ENCODE results near the gene HGS.

Gene HGS

DNA sequence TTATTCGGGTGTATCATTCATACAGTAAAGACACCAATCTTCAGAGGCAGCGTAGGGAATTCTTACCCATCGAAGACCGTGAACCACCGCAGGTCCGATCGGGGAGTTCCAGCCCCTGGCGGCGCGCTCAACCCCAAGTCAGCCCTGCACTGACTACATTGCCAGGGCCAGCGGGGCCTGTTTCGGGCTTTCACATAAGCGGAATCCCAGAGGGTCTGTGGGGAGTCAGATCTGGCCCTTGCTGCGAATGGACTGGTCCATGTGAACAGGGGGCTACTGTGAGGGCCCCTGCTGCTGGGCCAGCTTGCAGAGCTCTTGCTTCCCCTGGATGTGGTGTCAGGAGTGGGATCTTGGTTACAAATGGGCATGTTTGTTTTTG is 35.1 kb upstream of the HGS start:
- TF ChIP-seq CTCF (IDR thresholded peaks at IDR 0.05; ENCODE audit: insufficient read depth, missing control alignments): no peak
- DNase-seq (ENCODE audit: insufficient read length, low spot score): no peak
- FAIRE-seq: no peak

DNA sequence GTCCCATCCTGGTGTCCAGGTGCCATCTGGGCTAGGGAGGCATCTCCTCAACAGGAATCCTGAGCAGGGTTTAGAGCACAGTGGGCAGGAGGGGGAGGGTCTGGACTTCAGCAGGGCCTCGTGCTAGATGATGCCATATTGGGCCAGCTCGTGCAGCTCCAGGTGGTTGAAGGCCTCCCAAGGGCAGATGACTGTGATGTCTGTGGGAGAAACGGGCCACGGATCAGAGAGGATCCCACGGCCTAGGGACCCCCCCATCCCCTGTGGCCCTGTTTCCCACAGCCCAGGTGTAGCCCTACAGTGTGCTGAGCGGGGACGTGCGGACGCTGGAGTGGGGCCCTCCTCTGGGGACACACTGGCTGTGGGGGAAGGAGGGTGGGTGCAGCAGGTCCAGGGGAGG is 32.9 kb upstream of the HGS start:
- no peak for FAIRE-seq
- DNase-seq (ENCODE audit: insufficient read length, low spot score): no peak
- TF ChIP-seq CTCF (IDR thresholded peaks at IDR 0.05; ENCODE audit: insufficient read depth, missing control alignments): no peak

DNA sequence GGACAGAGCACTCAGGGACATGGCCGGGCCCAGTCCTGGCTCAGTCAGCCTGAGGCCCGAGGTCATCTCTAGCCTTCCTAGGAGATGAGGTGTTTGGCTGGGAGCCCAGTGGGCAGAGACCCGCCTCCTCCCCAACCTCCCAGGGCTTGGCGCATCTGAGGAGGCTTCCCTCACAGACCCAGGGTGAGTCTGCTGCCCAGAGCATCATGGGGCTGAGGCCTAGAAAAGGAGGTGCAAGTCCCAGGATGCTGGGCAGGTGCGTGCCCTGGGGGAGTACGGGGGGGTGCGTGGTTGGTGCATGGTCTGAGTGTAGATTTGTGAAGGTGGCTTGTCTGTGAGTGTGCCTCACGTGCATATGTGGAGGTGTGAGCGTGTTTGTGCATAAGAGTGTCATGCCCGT is 32.1 kb upstream of the HGS start:
- no peak for DNase-seq (ENCODE audit: insufficient read length, low spot score)
- TF ChIP-seq CTCF (IDR thresholded peaks at IDR 0.05; ENCODE audit: insufficient read depth, missing control alignments): no peak
- FAIRE-seq: no peak

- DNase-seq (ENCODE audit: insufficient read length, low spot score) (no peak), FAIRE-seq (no peak)
- TF ChIP-seq CTCF (IDR thresholded peaks at IDR 0.05; ENCODE audit: insufficient read depth, missing control alignments): no peak
Measured at GRCh38 chr17:81652906-81653771, 30.7 kb upstream of the HGS start.

DNA sequence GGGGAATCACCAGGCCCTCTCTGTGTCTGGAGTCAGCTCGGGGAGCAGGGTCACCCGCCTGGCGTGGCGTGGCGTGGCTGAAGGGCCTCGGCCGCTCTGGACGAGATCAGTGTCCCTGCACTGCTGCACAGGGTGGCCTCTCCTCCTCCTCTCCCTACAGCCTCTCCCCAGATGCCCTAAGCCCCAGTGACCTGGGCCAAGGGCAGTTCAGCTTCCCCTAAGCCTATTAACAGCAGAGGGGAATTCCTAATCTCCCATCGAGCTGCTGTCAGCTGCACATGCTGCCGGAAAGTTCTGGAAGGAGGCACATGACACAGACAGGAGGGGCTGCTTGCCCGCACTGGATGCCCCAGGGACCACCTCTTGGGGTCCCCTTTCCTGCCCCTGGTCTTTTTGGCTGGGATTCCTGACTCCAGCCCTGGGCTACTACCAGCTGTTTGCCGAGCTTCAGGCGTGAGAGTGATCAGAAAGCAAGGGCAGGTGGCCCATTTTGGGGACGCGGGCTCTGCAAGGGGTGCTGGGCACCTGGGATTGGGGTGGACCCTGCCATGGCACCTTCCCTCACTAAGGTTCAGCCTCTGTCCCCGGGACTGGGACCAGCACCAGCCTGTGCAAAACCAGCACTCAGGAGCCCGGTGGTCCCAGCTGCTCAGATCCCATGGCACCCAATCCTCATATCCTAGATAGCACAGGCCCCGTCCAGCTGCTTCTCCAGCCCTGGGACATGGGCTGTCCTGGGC is 28.3 kb upstream of the HGS start:
- FAIRE-seq (no peak), DNase-seq (ENCODE audit: insufficient read length, low spot score) (peak; percentile 98)
- no peak for TF ChIP-seq CTCF (IDR thresholded peaks at IDR 0.05; ENCODE audit: insufficient read depth, missing control alignments)

DNA sequence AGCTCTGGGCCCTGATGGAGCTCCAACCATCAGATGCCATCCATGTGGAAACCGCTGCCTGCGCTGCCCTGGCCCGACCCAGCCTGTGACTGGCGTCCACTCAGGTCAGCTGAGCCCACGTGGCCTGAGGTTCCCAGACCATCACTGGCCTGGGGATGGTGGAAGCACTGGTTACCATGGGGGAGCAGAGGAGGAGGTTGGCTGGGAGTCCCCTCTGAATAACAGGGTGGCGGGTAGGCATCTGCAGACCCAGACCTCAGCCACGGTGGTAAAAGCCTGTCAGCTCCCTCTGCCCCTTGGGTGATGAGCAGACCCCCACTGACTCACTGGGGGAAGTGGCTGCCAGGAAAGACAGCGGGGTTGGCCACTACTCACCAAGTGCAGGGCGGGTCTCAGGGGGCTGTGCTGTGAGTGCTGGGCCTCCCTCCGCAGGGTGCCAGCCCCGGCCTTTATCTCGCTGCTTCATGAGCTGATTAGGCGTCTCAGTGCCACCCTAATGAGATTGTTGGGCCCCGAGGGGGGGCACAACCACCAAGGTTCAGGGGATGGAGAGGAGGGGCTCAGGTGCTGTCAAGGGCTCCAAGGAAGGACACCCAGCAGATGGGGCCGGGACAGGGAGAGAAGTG is 27.6 kb upstream of the HGS start, which contains the start of gene PDE6G:
PDE6G (minus strand) TSS at position 425 of the 626 bp plus-strand sequence. CDS start 3,237 bp downstream, outside the sequence.
- FAIRE-seq (no peak), DNase-seq (ENCODE audit: insufficient read length, low spot score) (no peak)
- no peak for TF ChIP-seq CTCF (IDR thresholded peaks at IDR 0.05; ENCODE audit: insufficient read depth, missing control alignments)

Data from D721Med (cell line).